HS-5 (cell line): ENCODE results near the gene SELENOO.

ENCODE experiments used
- DNase-seq: peaks from one replicate; pipeline ENCODE4 v3.0.0-alpha.2; 2012; ENCODE audit warnings: low read depth

SELENOO gene

GRCh38 chr22:50253046-50253915 is 52.5 kb downstream of the SELENOO start:
- no peak for DNase-seq

- DNase-seq: no peak
Measured at GRCh38 chr22:50253941-50254340, 53.1 kb downstream of the SELENOO start.

GRCh38 chr22:50255099-50255498 is 54.3 kb downstream of the SELENOO start:
- no peak for DNase-seq

GRCh38 chr22:50255607-50256006 is 54.8 kb downstream of the SELENOO start:
- no peak for DNase-seq

- DNase-seq: no peak
Measured at GRCh38 chr22:50256258-50256862, 55.5 kb downstream of the SELENOO start.

GRCh38 chr22:50257041-50257440 is 56.2 kb downstream of the SELENOO start:
- no peak for DNase-seq

- no peak for DNase-seq
Measured at GRCh38 chr22:50257451-50258360, 56.9 kb downstream of the SELENOO start.

GRCh38 chr22:50258361-50259292 is 57.8 kb downstream of the SELENOO start:
- DNase-seq: no peak

- no peak for DNase-seq
Measured at GRCh38 chr22:50259302-50259701, 58.5 kb downstream of the SELENOO start.

- no peak for DNase-seq
Measured at GRCh38 chr22:50260434-50260800, 59.6 kb downstream of the SELENOO start.

- no peak for DNase-seq
Measured at GRCh38 chr22:50260801-50261614, 60.2 kb downstream of the SELENOO start.

GRCh38 chr22:50261615-50262459 is 61.0 kb downstream of the SELENOO start, which contains the start of gene MAPK12:
TSS of gene MAPK12 (minus strand) at chr22:50261683. CDS start at chr22:50261509, 174 bp downstream.
- DNase-seq: no peak

- DNase-seq: no peak
Measured at GRCh38 chr22:50262460-50262911, 61.7 kb downstream of the SELENOO start.

- no peak for DNase-seq
Measured at GRCh38 chr22:50262973-50263617, 62.3 kb downstream of the SELENOO start.

- DNase-seq: no peak
Measured at GRCh38 chr22:50264104-50264745, 63.4 kb downstream of the SELENOO start.

GRCh38 chr22:50264946-50265669 is 64.3 kb downstream of the SELENOO start:
- DNase-seq: no peak

GRCh38 chr22:50266994-50267393 is 66.2 kb downstream of the SELENOO start:
- DNase-seq: no peak
